ENCODE results near the gene CTXN1. TPM values are rescaled to one million over a fixed set of nuclear protein-coding genes. Genes with fewer than 3 reads are reported as not detected.

The CTXN1 gene
- total and polyA plus RNA-seq, 2 experiments from 2014 or later: 22.8 to 48.5 TPM

DNA sequence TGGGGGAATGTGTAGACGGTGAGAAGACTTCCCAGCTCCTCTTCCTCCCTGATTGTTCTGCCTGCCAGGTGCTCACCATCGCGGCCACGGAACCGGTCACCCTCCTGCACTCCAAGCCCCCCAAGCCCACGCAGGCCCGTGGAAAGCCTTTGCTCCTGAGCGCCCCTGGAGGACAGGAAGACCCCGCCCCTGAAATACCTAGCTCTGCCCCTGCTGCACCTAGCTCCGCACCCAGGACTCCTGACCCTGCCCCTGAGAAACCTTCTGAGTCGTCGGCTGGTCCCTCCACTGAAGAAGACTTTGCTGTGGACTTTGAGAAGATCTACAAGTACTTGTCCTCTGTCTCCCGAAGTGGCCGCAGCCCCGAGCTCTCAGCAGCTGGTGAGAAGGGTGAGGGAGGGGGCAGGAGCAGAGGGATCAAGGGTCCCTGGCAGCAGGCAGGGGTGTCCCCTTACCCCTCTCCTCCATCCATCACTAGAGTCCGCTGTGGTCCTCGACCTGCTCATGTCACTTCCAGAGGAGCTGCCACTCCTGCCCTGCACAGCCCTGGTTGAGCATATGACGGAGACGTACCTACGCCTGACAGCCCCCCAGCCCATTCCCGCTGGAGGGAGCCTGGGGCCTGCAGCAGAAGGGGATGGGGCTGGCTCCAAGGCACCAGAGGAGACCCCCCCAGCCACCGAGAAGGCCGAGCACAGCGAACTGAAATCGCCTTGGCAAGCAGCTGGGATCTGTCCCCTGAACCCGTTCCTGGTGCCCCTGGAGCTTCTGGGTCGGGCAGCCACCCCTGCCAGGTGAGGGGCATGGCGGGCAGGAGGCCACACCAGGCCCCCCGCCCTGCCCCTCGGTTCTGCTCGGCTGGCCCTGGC, 3.7 kb downstream of the CTXN1 start:
- no peak overlapping the region for H3K4me3 ChIP-seq
- TF ChIP-seq, protein P1, sequence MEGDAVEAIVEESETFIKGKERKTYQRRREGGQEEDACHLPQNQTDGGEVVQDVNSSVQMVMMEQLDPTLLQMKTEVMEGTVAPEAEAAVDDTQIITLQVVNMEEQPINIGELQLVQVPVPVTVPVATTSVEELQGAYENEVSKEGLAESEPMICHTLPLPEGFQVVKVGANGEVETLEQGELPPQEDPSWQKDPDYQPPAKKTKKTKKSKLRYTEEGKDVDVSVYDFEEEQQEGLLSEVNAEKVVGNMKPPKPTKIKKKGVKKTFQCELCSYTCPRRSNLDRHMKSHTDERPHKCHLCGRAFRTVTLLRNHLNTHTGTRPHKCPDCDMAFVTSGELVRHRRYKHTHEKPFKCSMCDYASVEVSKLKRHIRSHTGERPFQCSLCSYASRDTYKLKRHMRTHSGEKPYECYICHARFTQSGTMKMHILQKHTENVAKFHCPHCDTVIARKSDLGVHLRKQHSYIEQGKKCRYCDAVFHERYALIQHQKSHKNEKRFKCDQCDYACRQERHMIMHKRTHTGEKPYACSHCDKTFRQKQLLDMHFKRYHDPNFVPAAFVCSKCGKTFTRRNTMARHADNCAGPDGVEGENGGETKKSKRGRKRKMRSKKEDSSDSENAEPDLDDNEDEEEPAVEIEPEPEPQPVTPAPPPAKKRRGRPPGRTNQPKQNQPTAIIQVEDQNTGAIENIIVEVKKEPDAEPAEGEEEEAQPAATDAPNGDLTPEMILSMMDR (IDR thresholded peaks at IDR 0.05; ENCODE audit: low read depth, low read length): no peak
- peaks cover 16% of the 10 kb centered on the region for H3K27me3 ChIP-seq
- no peaks in the 10 kb centered on the region for H3K36me3 ChIP-seq
- no peak for DNase-seq (ENCODE audit: low read depth in 1 of 2, low spot score in 1 of 2)
- no peak overlapping the region for H3K27ac ChIP-seq
- peaks cover 9% of the 10 kb centered on the region for H3K4me1 ChIP-seq (ENCODE audit: low read depth)
- H3K9me3 ChIP-seq (ENCODE audit: low read depth): no peaks in the 10 kb centered on the region

DNA sequence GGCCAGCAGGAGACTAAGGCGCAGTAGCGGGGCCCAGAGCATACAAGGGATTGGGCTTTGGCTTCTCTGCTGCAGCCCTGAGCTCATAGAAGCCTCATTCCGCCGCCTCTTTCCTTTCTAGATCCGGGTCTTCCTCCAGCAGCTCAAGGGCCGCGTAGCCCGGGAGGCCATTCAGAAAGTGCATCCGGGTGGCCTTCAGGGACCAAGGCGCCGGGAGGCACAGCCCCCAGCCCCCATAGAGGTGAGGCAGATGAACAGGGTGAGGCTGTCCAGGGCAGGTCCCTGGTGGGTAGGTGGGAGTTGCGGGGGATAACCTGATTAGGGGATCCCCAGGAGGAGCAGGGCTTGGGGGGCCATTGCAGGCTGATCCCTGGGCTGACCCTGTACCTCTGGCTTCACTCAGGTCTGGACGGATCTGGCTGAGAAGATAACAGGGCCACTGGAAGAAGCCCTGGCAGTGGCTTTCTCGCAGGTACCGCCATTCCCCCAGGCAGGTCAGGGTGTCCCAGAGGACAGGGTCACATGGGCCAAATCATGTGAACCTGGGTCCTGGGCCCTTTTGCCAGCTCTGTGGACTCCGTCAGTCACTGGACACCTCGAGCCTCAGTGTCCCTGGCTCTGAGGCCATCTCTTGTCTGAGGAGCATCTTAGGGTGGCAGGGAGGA, 4.5 kb downstream of the CTXN1 start:
- H3K36me3 ChIP-seq: no peaks in the 10 kb centered on the region
- peak overlapping the region; percentile 18 for H3K4me3 ChIP-seq
- H3K27ac ChIP-seq: peak overlapping the region; percentile 40
- no peak for DNase-seq (ENCODE audit: low read depth in 1 of 2, low spot score in 1 of 2)
- H3K4me1 ChIP-seq (ENCODE audit: low read depth): peaks cover 8% of the 10 kb centered on the region
- no peaks in the 10 kb centered on the region for H3K9me3 ChIP-seq (ENCODE audit: low read depth)
- TF ChIP-seq, protein P1 (IDR thresholded peaks at IDR 0.05; ENCODE audit: low read depth, low read length): no peak
- H3K27me3 ChIP-seq: peaks cover 24% of the 10 kb centered on the region

DNA sequence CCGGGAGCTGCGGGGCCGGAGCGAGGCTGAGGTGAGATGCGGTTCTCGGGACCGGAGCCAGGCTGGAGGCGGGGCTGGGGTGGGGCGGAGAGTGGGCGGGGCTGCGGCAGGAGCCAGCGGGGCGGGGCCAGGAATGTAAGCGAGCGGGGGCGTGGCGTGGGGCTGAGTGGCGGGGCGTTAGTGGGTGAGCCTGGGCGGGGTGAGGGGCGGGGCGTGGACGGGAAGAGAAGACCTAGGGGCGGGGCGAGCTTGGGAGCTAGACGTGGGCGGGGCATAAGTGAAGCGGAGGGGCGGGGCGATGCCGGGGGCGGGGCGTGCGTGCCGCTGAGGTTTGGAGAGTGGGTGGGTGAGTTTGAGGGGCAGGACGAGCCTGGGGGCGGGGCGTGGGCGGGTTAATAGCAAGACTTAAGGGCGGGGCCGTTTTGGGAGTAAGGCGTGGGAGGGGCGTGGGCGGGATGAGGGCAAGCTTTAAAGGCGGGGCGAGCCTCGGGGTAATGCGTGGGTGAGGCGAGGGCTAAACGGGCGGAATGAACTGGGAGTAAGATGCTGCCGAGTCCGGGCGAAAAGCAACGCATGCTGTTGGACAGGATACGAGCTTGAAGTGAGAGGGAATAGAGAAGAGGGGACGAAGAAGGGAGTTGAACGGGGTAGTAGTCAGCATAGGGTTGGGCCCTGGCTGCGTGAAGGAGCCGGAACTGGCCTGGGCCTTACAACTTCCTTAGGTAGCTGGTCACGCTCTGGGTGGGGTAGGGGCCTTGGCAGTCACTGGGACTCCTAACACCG, 5.2 kb downstream of the CTXN1 start:
- peak overlapping the region; percentile 49 for H3K4me3 ChIP-seq
- H3K4me1 ChIP-seq (ENCODE audit: low read depth): peaks cover 5% of the 10 kb centered on the region
- H3K27me3 ChIP-seq: peaks cover 31% of the 10 kb centered on the region
- no peaks in the 10 kb centered on the region for H3K36me3 ChIP-seq
- TF ChIP-seq, protein P1 (IDR thresholded peaks at IDR 0.05; ENCODE audit: low read depth, low read length): no peak
- H3K9me3 ChIP-seq (ENCODE audit: low read depth): no peaks in the 10 kb centered on the region
- DNase-seq (ENCODE audit: low read depth in 1 of 2, low spot score in 1 of 2): peak; percentile 99 to 100
- peak overlapping the region; percentile 73 for H3K27ac ChIP-seq

DNA sequence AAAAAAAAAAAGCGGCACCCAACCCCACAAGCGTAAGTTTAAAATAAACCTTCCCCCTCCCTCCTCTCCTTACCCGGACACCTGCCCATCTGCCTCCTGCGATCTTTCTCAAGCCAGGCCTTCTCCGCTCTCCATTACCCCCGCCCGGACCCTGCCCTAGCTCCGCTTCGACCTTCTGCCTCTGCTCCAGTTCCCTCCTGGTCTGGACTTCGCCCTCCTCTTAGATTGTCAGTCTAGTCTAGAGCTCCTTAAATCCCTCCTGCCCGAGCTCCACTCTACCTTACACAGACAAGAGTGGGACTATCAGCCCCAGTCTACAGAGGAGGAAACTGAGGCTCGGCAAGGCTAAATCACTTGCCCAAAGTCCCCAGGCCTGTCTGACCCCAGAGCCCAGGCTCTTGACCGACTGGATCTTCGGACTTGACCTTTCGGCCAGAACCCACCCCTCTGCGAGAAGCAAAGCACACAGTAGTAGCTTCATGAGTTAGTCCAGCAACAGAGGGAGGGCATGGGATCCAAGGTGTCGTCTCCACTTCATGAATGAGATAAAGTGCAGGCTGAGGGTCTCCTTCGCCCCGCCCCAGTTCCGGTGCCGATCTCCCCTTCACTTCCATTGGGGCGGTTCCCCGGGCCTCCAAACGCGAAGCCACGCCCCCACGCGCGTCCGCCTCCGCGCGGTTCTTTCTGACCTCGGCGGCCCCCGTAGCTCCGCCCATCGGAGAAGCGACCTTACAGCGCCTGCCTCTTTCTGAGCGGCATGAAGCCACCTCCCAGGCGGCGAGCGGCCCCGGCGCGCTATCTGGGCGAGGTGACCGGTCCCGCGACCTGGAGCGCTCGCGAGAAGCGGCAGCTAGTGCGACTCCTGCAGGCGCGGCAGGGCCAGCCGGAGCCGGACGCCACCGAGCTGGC, 6.1 kb downstream of the CTXN1 start, which contains the start of gene SNAPC2:
SNAPC2 (plus strand) TSS at position 729 of the 909 bp plus-strand sequence; CDS start at position 758, 29 bp downstream.
- Histone ChIP-seq H3K27me3 (peaks cover 39% of the 10 kb centered on the region), H3K4me3 (peak within 1 kb of the TSS; percentile 49), H3K4me1 (ENCODE audit: low read depth) (peaks cover 5% of the 10 kb centered on the region), H3K36me3 (no peaks in the 10 kb centered on the region), H3K27ac (peak within 1 kb of the TSS; percentile 73), H3K9me3 (ENCODE audit: low read depth) (no peaks in the 10 kb centered on the region)
- TF ChIP-seq, protein P1 (IDR thresholded peaks at IDR 0.05; ENCODE audit: low read depth, low read length): no peak
- peak; percentile 95 to 97 for DNase-seq (ENCODE audit: low read depth in 1 of 2, low spot score in 1 of 2)
